ENCODE data around the gene HMCN2. TPM values are rescaled to one million over a fixed set of nuclear protein-coding genes. Genes with fewer than 3 reads are reported as not detected.
A peak's percentile ranks its signal among the peaks of the same experiment; 100 is the strongest.

HMCN2 gene
- total RNA-seq, 6 experiments from 2014 or later, result 0.31 to 2.0 (median 1.1) TPM

DNA sequence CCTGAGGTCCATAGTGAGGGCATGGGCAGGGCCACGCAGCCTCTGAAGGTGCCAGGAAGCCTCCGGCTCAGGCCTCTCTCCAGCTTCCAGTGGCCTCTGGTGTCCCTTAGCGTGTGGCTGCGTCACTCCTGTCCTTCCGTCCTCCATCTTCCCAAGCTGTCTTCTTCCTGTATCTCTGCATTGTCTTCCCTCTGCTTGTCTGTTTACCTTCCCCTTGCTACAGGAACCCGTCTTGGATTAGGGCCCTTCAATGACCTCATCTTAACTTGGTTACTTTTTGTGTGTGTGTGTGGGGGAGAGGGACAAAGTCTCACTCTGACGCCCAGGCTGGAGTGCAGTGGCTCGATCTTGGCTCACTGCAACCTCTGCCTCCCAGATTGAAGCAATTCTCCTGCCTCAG lies 193.6 kb downstream of the HMCN2 start:
- DNase-seq (peak in 2 of 3 donors; percentile 70 to 77), ATAC-seq (peak; percentile 66 to 81 (median 81))
- peaks cover 0 to 62% (median 12%) of the 10 kb centered on the region in 4 donors for H3K4me1 ChIP-seq
- peak overlapping the region; percentile 60 to 87 (median 81) for H3K27ac ChIP-seq
- no peak for TF ChIP-seq POLR2A (IDR thresholded peaks at IDR 0.05)
- TF ChIP-seq, protein P1, sequence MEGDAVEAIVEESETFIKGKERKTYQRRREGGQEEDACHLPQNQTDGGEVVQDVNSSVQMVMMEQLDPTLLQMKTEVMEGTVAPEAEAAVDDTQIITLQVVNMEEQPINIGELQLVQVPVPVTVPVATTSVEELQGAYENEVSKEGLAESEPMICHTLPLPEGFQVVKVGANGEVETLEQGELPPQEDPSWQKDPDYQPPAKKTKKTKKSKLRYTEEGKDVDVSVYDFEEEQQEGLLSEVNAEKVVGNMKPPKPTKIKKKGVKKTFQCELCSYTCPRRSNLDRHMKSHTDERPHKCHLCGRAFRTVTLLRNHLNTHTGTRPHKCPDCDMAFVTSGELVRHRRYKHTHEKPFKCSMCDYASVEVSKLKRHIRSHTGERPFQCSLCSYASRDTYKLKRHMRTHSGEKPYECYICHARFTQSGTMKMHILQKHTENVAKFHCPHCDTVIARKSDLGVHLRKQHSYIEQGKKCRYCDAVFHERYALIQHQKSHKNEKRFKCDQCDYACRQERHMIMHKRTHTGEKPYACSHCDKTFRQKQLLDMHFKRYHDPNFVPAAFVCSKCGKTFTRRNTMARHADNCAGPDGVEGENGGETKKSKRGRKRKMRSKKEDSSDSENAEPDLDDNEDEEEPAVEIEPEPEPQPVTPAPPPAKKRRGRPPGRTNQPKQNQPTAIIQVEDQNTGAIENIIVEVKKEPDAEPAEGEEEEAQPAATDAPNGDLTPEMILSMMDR (IDR thresholded peaks at IDR 0.05), result no peak
- 17% methylated on average over 5 of the region's 8 CpGs for WGBS (ENCODE audit: insufficient coverage, low coverage, low lambda C conversion rate, missing lambda C conversion rate)
- peaks cover under 1 to 80% (median 13%) of the 10 kb centered on the region in 4 donors for H3K36me3 ChIP-seq
- no peak overlapping the region for H3K4me3 ChIP-seq
- intact Hi-C loops (cut with DNase I), result no loop called here
- H3K9me3 ChIP-seq, result no peaks in the 10 kb centered on the region
- H3K27me3 ChIP-seq, result no peaks in the 10 kb centered on the region

DNA sequence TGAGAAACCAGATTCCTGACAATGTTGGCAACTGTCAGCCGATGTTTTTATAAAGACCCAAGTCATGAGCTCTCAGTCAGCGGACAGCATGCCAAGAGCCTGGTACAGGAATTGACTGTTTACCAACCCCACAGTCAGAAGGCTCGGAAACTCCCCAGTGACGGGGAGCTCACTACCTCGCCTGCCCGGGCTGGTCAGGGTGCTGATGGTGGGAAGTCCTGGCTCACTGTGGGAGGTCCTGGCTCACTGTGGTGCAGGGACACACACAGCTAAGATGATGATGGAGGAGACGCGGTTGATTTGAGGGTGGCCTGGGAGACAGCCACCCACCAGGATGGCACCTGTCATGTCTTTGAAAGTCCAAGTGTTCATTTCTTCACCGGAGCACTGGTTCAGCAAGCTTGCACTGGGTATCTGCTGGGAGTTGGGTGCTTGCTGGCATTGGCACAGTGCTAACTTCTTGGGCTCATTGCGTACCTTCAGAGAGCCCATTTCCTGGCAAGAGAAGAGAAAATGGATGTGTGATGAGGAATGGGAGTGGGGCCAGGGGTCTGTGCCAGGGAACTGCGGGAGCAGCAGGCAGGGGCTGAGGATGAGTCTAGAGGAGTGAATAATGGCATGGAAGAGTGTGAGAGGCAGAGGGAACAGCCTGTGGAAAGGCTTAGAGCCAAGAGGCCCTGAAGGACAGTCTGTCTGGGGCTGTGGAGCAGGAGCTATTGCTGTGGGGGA lies 194.5 kb downstream of the HMCN2 start:
- peak overlapping the region; percentile 24 to 87 (median 81) for H3K27ac ChIP-seq
- 42% methylated on average over 3 of the region's 11 CpGs for WGBS (ENCODE audit: insufficient coverage, low coverage, low lambda C conversion rate, missing lambda C conversion rate)
- no peaks in the 10 kb centered on the region for H3K9me3 ChIP-seq
- H3K36me3 ChIP-seq, result peaks cover 2 to 82% (median 13%) of the 10 kb centered on the region in 4 donors
- TF ChIP-seq POLR2A (IDR thresholded peaks at IDR 0.05), result no peak
- TF ChIP-seq, protein P1 (IDR thresholded peaks at IDR 0.05), result no peak
- peaks cover 0 to 71% (median 13%) of the 10 kb centered on the region in 4 donors for H3K4me1 ChIP-seq
- ATAC-seq (peak in 1 of 4 donors; percentile 29), DNase-seq (peak in 2 of 3 donors; percentile 50 to 51)
- intact Hi-C loops (cut with DNase I), result loop anchor here (2.0 to 5.0 kb wide), 2 partner anchors 222 to 223 kb away; no protein-coding TSS in a partner anchor
- H3K27me3 ChIP-seq, result no peaks in the 10 kb centered on the region
- no peak overlapping the region for H3K4me3 ChIP-seq

DNA sequence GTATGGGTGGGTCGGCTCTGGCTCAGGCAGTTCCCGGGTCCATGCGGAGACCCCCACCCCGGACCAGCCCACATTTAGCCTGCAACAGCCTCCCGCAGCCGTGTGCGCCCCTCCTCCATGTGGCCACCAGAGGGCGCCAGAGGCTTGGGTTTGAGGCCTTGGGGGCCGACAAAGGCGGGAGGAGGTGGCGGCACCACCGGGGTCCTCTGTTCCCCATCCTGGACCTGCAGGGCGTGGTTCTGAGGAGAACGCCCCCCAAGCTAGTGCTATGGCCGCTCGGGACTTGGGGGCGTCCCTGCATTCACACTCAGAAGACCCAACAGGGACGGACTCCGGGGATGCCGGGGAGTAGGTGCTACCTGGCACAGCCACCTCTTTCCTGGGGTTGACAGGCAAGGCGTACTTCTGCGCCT lies 195.7 kb downstream of the HMCN2 start:
- intact Hi-C loops (cut with DNase I), result loop anchor here (2.0 to 5.0 kb wide), 2 partner anchors 221 to 222 kb away; no protein-coding TSS in a partner anchor
- ATAC-seq (peak in 3 of 4 donors; percentile 11 to 29 (median 13)), DNase-seq (peak in 2 of 3 donors; percentile 65 to 75)
- peaks cover 0 to 82% (median 19%) of the 10 kb centered on the region in 4 donors for H3K4me1 ChIP-seq
- H3K9me3 ChIP-seq, result no peaks in the 10 kb centered on the region
- WGBS (ENCODE audit: insufficient coverage, low coverage, low lambda C conversion rate, missing lambda C conversion rate), result 55% methylated on average over 4 of the region's 22 CpGs
- no peak overlapping the region for H3K4me3 ChIP-seq
- H3K36me3 ChIP-seq, result peaks cover 0 to 78% (median 11%) of the 10 kb centered on the region in 4 donors
- TF ChIP-seq, protein P1 (IDR thresholded peaks at IDR 0.05), result peak; percentile 83 to 90 (median 90)
- no peak for TF ChIP-seq POLR2A (IDR thresholded peaks at IDR 0.05)
- H3K27ac ChIP-seq, result peak overlapping the region in 1 of 3 donors; percentile 87
- H3K27me3 ChIP-seq, result no peaks in the 10 kb centered on the region

DNA sequence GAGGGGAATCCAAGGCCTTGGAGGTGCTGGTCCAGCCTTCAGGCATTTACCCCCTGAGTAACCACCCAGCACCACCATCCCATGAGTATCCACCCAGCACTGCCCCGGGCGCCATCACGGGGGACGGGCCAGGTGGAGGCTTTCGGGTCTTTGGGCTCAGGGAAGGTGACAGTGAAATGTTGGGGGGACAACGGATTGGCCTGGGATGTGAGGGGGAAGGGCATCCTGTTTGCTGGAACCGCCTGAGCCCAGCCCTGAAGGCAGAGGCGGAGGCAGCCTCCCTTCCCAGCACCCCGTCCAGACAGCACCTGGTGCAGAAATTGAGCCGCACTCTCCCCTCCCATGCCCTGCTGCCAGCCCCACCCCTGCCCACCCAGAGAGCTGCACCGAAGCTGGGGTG lies 196.2 kb downstream of the HMCN2 start:
- no peak overlapping the region for H3K27ac ChIP-seq
- H3K4me3 ChIP-seq, result no peak overlapping the region
- H3K36me3 ChIP-seq, result peaks cover 0 to 78% (median 11%) of the 10 kb centered on the region in 4 donors
- DNase-seq, result peak in 1 of 3 donors; percentile 54
- H3K4me1 ChIP-seq, result peaks cover 0 to 85% (median 21%) of the 10 kb centered on the region in 4 donors
- intact Hi-C loops (cut with DNase I), result loop anchor here (2.0 to 5.0 kb wide), 2 partner anchors 221 kb away; no protein-coding TSS in a partner anchor
- no peaks in the 10 kb centered on the region for H3K27me3 ChIP-seq
- ATAC-seq, result no peak
- no peak for TF ChIP-seq POLR2A (IDR thresholded peaks at IDR 0.05)
- TF ChIP-seq, protein P1 (IDR thresholded peaks at IDR 0.05), result no peak
- no peaks in the 10 kb centered on the region for H3K9me3 ChIP-seq
- WGBS (ENCODE audit: insufficient coverage, low coverage, low lambda C conversion rate, missing lambda C conversion rate), result no CpG with 5 or more reads among the region's 11 CpGs

Measured in right lobe of liver (tissue), 6 donors.